NCI-H1092 (cell line): ENCODE data around the gene IL17F.

Experiments
- DNase-seq: peaks from one replicate; lab custom pipeline; 2025; lab: John Stamatoyannopoulos, UW

Gene IL17F

DNA sequence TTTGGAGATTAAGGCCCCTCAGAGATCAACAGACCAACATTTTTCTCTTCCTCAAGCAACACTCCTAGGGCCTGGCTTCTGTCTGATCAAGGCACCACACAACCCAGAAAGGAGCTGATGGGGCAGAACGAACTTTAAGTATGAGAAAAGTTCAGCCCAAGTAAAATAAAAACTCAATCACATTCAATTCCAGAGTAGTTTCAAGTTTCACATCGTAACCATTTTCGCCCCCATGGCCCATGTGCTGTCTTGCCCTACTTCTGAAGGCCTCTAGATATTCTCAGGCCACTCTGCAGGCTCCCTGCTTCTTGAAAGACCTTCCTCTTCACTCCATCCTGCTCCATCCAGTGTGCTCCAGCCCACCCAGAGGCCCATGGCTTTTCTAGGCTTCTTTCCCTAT is 53.9 kb downstream of the IL17F start:
- DNase-seq, result no peak

DNA sequence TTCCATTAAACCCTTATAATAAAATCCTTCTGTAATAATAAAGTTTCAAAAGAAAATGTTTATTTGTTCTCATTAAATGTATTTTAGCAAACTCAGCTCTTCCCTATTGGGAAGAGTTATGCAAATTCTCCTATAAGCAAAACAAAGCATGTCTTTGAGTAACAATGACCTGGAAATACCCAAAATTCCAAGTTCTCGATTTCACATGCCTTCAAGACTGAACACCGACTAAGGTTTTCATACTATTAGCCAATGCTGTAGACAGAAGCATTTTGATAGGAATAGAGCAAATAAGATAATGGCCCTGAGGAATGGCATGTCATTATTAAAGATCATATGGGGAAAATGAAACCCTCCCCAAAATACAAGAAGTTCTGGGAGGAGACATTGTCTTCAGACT is 54.3 kb downstream of the IL17F start:
- DNase-seq, result no peak

DNA sequence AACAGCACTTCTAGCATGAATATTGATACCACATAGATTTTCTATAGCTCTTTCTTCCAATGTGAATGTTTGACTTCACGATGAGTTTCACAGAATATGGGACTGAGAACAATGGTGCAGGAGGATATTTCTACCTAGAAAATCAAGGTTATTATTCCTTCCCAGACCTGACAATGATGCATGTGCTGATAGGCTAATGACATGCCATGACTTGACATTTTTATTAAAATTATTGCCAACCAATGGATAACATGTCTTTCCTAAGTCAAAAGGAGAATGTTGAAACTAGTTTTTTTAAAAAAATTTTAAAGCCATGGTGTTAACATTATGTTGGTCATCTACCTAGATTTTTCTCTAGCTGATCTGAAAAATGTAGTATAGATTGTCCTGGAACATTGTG is 57.2 kb downstream of the IL17F start:
- no peak for DNase-seq
